IPS-18a (cell line): Measurements from ENCODE around the gene PIK3C2G.

Experiments used
- H3K27ac ChIP-seq: one replicate; pipeline ENCODE4 v1.5.1; 2013; ENCODE audit warnings: low read length
- H3K27me3 ChIP-seq: one replicate; pipeline ENCODE4 v1.6.1; 2013; ENCODE audit warnings: mild to moderate bottlenecking, low read length; ENCODE audit not compliant: control insufficient read depth, insufficient read depth
- H3K36me3 ChIP-seq: one replicate; pipeline ENCODE4 v1.6.1; 2013; ENCODE audit warnings: low read depth, low read length; ENCODE audit not compliant: control insufficient read depth
- H3K4me1 ChIP-seq: one replicate; pipeline ENCODE4 v1.6.1; 2013; ENCODE audit warnings: low read depth, low read length; ENCODE audit not compliant: control insufficient read depth
- H3K4me3 ChIP-seq: one replicate; pipeline ENCODE4 v1.5.1; 2013; ENCODE audit warnings: low read length
- H3K9ac ChIP-seq: one replicate; pipeline ENCODE4 v1.6.1; 2013; ENCODE audit warnings: mild to moderate bottlenecking, low read length, moderate library complexity
- H3K9me3 ChIP-seq: one replicate; pipeline ENCODE4 v1.6.1; 2013; ENCODE audit warnings: low read depth, low read length; ENCODE audit not compliant: control insufficient read depth

PIK3C2G gene

GRCh38 chr12:18546399-18546798 is 285.1 kb downstream of the PIK3C2G start:
- H3K27me3 ChIP-seq: no peaks in the 10 kb centered on the region
- no peak overlapping the region for H3K27ac ChIP-seq
- H3K9ac ChIP-seq: no peak overlapping the region

GRCh38 chr12:18549598-18549997 is 288.3 kb downstream of the PIK3C2G start:
- Histone ChIP-seq H3K27me3 (no peaks in the 10 kb centered on the region), H3K36me3 (no peaks in the 10 kb centered on the region), H3K27ac (no peak overlapping the region), H3K9ac (no peak overlapping the region), H3K4me3 (no peak overlapping the region), H3K9me3 (no peaks in the 10 kb centered on the region), H3K4me1 (no peaks in the 10 kb centered on the region)

More at GRCh38 chr12:18546399-18546798, 285.1 kb downstream of the PIK3C2G start:
- Histone ChIP-seq H3K4me3 (no peak overlapping the region), H3K36me3 (no peaks in the 10 kb centered on the region), H3K4me1 (no peaks in the 10 kb centered on the region), H3K9me3 (no peaks in the 10 kb centered on the region)

- no peaks in the 10 kb centered on the region for H3K4me1 ChIP-seq
- H3K36me3 ChIP-seq: no peaks in the 10 kb centered on the region
- no peak overlapping the region for H3K9ac ChIP-seq
- H3K4me3 ChIP-seq: no peak overlapping the region
- no peaks in the 10 kb centered on the region for H3K27me3 ChIP-seq
- H3K9me3 ChIP-seq: no peaks in the 10 kb centered on the region
- no peak overlapping the region for H3K27ac ChIP-seq
Measured at GRCh38 chr12:18551106-18551505, 289.8 kb downstream of the PIK3C2G start.

GRCh38 chr12:18551701-18552100 is 290.4 kb downstream of the PIK3C2G start:
- H3K27me3 ChIP-seq: no peaks in the 10 kb centered on the region
- no peak overlapping the region for H3K27ac ChIP-seq
- no peak overlapping the region for H3K4me3 ChIP-seq
- no peaks in the 10 kb centered on the region for H3K4me1 ChIP-seq
- H3K36me3 ChIP-seq: no peaks in the 10 kb centered on the region
- no peaks in the 10 kb centered on the region for H3K9me3 ChIP-seq
- no peak overlapping the region for H3K9ac ChIP-seq

GRCh38 chr12:18552829-18553228 is 291.5 kb downstream of the PIK3C2G start:
- no peaks in the 10 kb centered on the region for H3K9me3 ChIP-seq
- no peak overlapping the region for H3K4me3 ChIP-seq
- no peak overlapping the region for H3K9ac ChIP-seq
- H3K27ac ChIP-seq: no peak overlapping the region
- H3K4me1 ChIP-seq: no peaks in the 10 kb centered on the region
- no peaks in the 10 kb centered on the region for H3K36me3 ChIP-seq
- no peaks in the 10 kb centered on the region for H3K27me3 ChIP-seq

- Histone ChIP-seq H3K4me3 (no peak overlapping the region), H3K9me3 (no peaks in the 10 kb centered on the region), H3K27me3 (no peaks in the 10 kb centered on the region), H3K27ac (no peak overlapping the region), H3K4me1 (no peaks in the 10 kb centered on the region), H3K9ac (no peak overlapping the region), H3K36me3 (no peaks in the 10 kb centered on the region)
Measured at GRCh38 chr12:18556161-18556560, 294.8 kb downstream of the PIK3C2G start.

- H3K4me1 ChIP-seq: no peaks in the 10 kb centered on the region
- no peak overlapping the region for H3K4me3 ChIP-seq
- H3K36me3 ChIP-seq: no peaks in the 10 kb centered on the region
- H3K9me3 ChIP-seq: no peaks in the 10 kb centered on the region
- H3K9ac ChIP-seq: no peak overlapping the region
- H3K27me3 ChIP-seq: no peaks in the 10 kb centered on the region
- no peak overlapping the region for H3K27ac ChIP-seq
Measured at GRCh38 chr12:18559242-18559641, 297.9 kb downstream of the PIK3C2G start.

- Histone ChIP-seq H3K9me3 (no peaks in the 10 kb centered on the region), H3K27ac (no peak overlapping the region), H3K4me1 (no peaks in the 10 kb centered on the region), H3K4me3 (no peak overlapping the region), H3K9ac (no peak overlapping the region), H3K27me3 (no peaks in the 10 kb centered on the region), H3K36me3 (no peaks in the 10 kb centered on the region)
Measured at GRCh38 chr12:18562531-18562930, 301.2 kb downstream of the PIK3C2G start.

- Histone ChIP-seq H3K36me3 (no peaks in the 10 kb centered on the region), H3K9ac (no peak overlapping the region), H3K9me3 (no peaks in the 10 kb centered on the region), H3K4me1 (no peaks in the 10 kb centered on the region), H3K27me3 (no peaks in the 10 kb centered on the region), H3K27ac (no peak overlapping the region), H3K4me3 (no peak overlapping the region)
Measured at GRCh38 chr12:18564306-18564705, 303.0 kb downstream of the PIK3C2G start.

- Histone ChIP-seq H3K27me3 (no peaks in the 10 kb centered on the region), H3K4me3 (no peak overlapping the region), H3K4me1 (no peaks in the 10 kb centered on the region), H3K9ac (no peak overlapping the region), H3K27ac (no peak overlapping the region), H3K9me3 (no peaks in the 10 kb centered on the region), H3K36me3 (no peaks in the 10 kb centered on the region)
Measured at GRCh38 chr12:18567787-18568186, 306.5 kb downstream of the PIK3C2G start.

- Histone ChIP-seq H3K27ac (no peak overlapping the region), H3K4me1 (no peaks in the 10 kb centered on the region), H3K27me3 (no peaks in the 10 kb centered on the region), H3K4me3 (no peak overlapping the region), H3K36me3 (no peaks in the 10 kb centered on the region), H3K9me3 (no peaks in the 10 kb centered on the region), H3K9ac (no peak overlapping the region)
Measured at GRCh38 chr12:18570543-18570942, 309.2 kb downstream of the PIK3C2G start.

- no peaks in the 10 kb centered on the region for H3K36me3 ChIP-seq
- H3K4me1 ChIP-seq: no peaks in the 10 kb centered on the region
- H3K27me3 ChIP-seq: no peaks in the 10 kb centered on the region
- H3K9ac ChIP-seq: no peak overlapping the region
- no peak overlapping the region for H3K27ac ChIP-seq
- H3K9me3 ChIP-seq: no peaks in the 10 kb centered on the region
- no peak overlapping the region for H3K4me3 ChIP-seq
Measured at GRCh38 chr12:18576104-18576626, 314.8 kb downstream of the PIK3C2G start.
